ENCODE measurements around the gene PHACTR1. TPM values are rescaled to one million over a fixed set of nuclear protein-coding genes. Genes with fewer than 3 reads are reported as not detected.

PHACTR1 gene
- total and polyA plus RNA-seq, 7 donors: 0.60 to 7.5 (median 3.7) TPM

DNA sequence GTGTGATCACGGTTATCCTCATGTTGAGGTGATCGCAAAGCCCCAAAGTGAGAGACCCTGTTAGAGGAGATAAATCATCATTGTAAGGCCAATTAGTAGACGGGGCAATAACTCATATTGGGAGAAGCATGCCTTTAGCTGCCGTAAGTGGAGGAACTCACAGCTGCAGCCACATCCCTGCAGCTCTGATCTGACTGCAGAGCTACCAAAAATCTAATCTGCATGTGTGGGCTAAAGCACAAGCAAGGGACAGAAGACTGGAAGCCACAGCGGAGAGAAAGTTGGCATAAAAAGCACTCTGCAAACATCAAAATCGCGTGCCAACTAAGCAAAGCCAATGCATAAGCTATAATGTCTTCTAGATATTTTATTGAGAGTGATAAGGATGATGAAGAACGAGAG lies 532.0 kb downstream of the PHACTR1 start:
- 84 to 89% methylated on average over 8 of the region's 8 CpGs for WGBS, 2 donors
- no peak overlapping the region for H3K27ac ChIP-seq
- H3K36me3 ChIP-seq: no peaks in the 10 kb centered on the region
- TF ChIP-seq EP300 (IDR thresholded peaks at IDR 0.05): no peak
- TF ChIP-seq POLR2AphosphoS5 (IDR thresholded peaks at IDR 0.05): no peak
- TF ChIP-seq, protein P1, sequence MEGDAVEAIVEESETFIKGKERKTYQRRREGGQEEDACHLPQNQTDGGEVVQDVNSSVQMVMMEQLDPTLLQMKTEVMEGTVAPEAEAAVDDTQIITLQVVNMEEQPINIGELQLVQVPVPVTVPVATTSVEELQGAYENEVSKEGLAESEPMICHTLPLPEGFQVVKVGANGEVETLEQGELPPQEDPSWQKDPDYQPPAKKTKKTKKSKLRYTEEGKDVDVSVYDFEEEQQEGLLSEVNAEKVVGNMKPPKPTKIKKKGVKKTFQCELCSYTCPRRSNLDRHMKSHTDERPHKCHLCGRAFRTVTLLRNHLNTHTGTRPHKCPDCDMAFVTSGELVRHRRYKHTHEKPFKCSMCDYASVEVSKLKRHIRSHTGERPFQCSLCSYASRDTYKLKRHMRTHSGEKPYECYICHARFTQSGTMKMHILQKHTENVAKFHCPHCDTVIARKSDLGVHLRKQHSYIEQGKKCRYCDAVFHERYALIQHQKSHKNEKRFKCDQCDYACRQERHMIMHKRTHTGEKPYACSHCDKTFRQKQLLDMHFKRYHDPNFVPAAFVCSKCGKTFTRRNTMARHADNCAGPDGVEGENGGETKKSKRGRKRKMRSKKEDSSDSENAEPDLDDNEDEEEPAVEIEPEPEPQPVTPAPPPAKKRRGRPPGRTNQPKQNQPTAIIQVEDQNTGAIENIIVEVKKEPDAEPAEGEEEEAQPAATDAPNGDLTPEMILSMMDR (IDR thresholded peaks at IDR 0.05): no peak
- no peak for TF ChIP-seq POLR2A (IDR thresholded peaks at IDR 0.05)
- no peak overlapping the region for H3K4me3 ChIP-seq
- no peaks in the 10 kb centered on the region for H3K9me3 ChIP-seq
- H3K27me3 ChIP-seq: no peaks in the 10 kb centered on the region
- DNase-seq: no peak
- no peaks in the 10 kb centered on the region for H3K4me1 ChIP-seq
- intact Hi-C loops (cut with DNase I): no loop called here

DNA sequence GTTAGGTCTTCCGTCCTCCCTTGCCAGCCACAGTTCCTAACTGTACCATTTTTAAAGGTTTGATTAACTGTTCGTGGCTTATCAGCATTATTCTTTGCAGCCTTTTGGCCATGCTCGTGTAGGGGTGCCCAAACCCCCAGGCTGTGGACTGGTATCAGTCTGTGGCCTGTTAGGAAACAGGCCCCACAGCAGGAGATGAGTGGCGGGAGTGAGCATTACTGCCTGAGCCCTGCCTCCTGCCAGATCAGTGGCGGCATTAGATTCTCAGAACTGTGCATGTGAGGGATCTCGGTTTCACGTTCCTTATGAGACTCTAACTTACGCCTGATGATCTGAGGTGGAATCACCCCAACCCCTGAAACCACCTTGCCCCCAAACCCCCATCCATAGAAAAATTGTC lies 532.4 kb downstream of the PHACTR1 start:
- H3K4me1 ChIP-seq: no peaks in the 10 kb centered on the region
- H3K27ac ChIP-seq: no peak overlapping the region
- no peak for TF ChIP-seq POLR2AphosphoS5 (IDR thresholded peaks at IDR 0.05)
- no peak for TF ChIP-seq POLR2A (IDR thresholded peaks at IDR 0.05)
- TF ChIP-seq, protein P1 (IDR thresholded peaks at IDR 0.05): no peak
- no peak for TF ChIP-seq EP300 (IDR thresholded peaks at IDR 0.05)
- WGBS, 2 donors: 87 to 94% methylated on average over 8 of the region's 8 CpGs
- H3K36me3 ChIP-seq: no peaks in the 10 kb centered on the region
- no peak for DNase-seq
- H3K9me3 ChIP-seq: no peaks in the 10 kb centered on the region
- intact Hi-C loops (cut with DNase I): no loop called here
- no peaks in the 10 kb centered on the region for H3K27me3 ChIP-seq
- no peak overlapping the region for H3K4me3 ChIP-seq

DNA sequence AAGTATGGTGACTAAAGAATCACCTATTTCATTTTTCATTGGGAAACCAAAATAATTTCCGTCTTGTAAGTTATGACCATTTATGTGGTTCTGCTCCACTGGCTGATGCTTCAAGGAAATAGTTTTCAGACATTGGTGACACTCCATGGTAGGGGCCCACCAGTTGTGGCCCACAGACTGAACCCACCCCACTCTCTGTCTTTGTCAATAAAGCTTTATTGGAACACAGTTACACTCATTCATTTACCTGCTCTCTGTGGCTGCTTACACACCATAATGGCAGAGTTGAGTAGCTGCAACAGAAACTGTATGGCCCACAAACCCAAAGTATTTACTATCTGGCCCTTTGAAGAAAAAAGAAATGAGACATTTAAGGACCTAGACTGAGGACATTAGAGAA lies 533.2 kb downstream of the PHACTR1 start:
- H3K9me3 ChIP-seq: no peaks in the 10 kb centered on the region
- H3K27ac ChIP-seq: no peak overlapping the region
- no peaks in the 10 kb centered on the region for H3K36me3 ChIP-seq
- H3K4me3 ChIP-seq: no peak overlapping the region
- intact Hi-C loops (cut with DNase I): no loop called here
- no peaks in the 10 kb centered on the region for H3K4me1 ChIP-seq
- WGBS, 2 donors: 88 to 100% methylated on average over 1 of the region's 1 CpG
- no peaks in the 10 kb centered on the region for H3K27me3 ChIP-seq
- DNase-seq: no peak
- TF ChIP-seq POLR2A (IDR thresholded peaks at IDR 0.05) (no peak), EP300 (IDR thresholded peaks at IDR 0.05) (no peak), POLR2AphosphoS5 (IDR thresholded peaks at IDR 0.05) (no peak)
- TF ChIP-seq, protein P1 (IDR thresholded peaks at IDR 0.05): no peak

DNA sequence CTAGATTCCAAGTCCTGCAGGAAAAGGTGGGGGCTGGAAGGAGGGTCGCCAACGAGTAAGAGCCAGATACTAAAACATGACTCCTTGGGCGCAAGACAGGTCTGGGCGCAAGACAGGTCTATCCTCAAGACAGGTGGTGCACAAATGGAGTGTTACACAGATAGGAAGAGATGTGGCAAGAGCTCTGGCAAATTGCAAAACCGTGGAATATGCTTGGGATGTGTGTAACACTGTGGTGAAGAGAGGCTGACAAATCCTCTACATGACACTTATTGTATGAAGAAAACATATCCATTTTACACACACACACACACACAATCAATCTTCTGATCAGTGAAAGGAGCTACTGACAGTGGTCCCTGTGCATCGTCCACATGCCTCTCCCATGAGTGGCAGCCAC lies 534.1 kb downstream of the PHACTR1 start:
- no peak overlapping the region for H3K4me3 ChIP-seq
- H3K36me3 ChIP-seq: no peaks in the 10 kb centered on the region
- intact Hi-C loops (cut with DNase I): no loop called here
- no peaks in the 10 kb centered on the region for H3K4me1 ChIP-seq
- 80% methylated on average over 6 of the region's 6 CpGs for WGBS, 2 donors
- no peak for DNase-seq
- TF ChIP-seq POLR2AphosphoS5 (IDR thresholded peaks at IDR 0.05): no peak
- TF ChIP-seq POLR2A (IDR thresholded peaks at IDR 0.05): no peak
- TF ChIP-seq, protein P1 (IDR thresholded peaks at IDR 0.05): no peak
- TF ChIP-seq EP300 (IDR thresholded peaks at IDR 0.05): no peak
- no peaks in the 10 kb centered on the region for H3K27me3 ChIP-seq
- H3K27ac ChIP-seq: no peak overlapping the region
- no peaks in the 10 kb centered on the region for H3K9me3 ChIP-seq

DNA sequence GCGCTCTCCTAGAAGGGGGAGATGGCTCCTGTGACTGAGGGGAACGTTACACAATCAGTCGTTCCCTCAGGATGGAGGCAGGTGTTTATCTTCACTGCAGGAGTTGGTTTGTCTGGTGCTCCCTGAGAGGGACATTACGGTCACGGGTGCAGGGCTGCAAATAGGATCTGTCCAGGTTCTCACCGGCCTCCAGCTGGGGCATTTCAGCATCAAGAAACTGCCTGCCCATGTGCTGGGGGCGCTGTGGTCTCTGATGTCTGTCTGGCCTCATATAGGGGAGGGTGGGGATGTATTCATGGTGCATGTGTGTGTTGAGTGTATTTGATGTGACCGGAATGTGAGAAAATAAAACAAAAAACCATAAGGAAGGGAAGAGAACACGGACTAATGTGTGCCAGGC lies 534.7 kb downstream of the PHACTR1 start:
- Histone ChIP-seq H3K27ac (no peak overlapping the region), H3K27me3 (no peaks in the 10 kb centered on the region), H3K4me1 (no peaks in the 10 kb centered on the region), H3K4me3 (no peak overlapping the region), H3K36me3 (no peaks in the 10 kb centered on the region), H3K9me3 (no peaks in the 10 kb centered on the region)
- DNase-seq: no peak
- WGBS, 2 donors: 80 to 82% methylated on average over 9 of the region's 9 CpGs
- intact Hi-C loops (cut with DNase I): no loop called here
- TF ChIP-seq, protein P1 (IDR thresholded peaks at IDR 0.05): no peak
- TF ChIP-seq POLR2A (IDR thresholded peaks at IDR 0.05) (no peak), POLR2AphosphoS5 (IDR thresholded peaks at IDR 0.05) (no peak), EP300 (IDR thresholded peaks at IDR 0.05) (no peak)
